ENCODE measurements around the gene SIDT1.
A peak's percentile ranks its signal among the peaks of the same experiment; 100 is the strongest.
"Not testable (repeated sequence)": the region's sequence is repeated elsewhere in the genome, so short reads cannot be mapped to it uniquely, and the experiment has no call there.

The SIDT1 gene

GRCh38 chr3:113600418-113601182, 68.2 kb downstream of the SIDT1 start:
- DNase-seq = no peak

- no peak for DNase-seq
Observed at GRCh38 chr3:113601240-113601639, 68.9 kb downstream of the SIDT1 start.

GRCh38 chr3:113602256-113602655, 69.9 kb downstream of the SIDT1 start:
- no peak for DNase-seq

GRCh38 chr3:113602836-113603235, 70.5 kb downstream of the SIDT1 start:
- DNase-seq = no peak

- no peak for DNase-seq
Observed at GRCh38 chr3:113606539-113607218, 74.3 kb downstream of the SIDT1 start.

- no peak for DNase-seq
Observed at GRCh38 chr3:113607219-113607596, 74.9 kb downstream of the SIDT1 start.

GRCh38 chr3:113614402-113614801, 82.0 kb downstream of the SIDT1 start:
- no peak for DNase-seq

GRCh38 chr3:113615976-113616375, 83.6 kb downstream of the SIDT1 start:
- no peak for DNase-seq

GRCh38 chr3:113617726-113618125, 85.4 kb downstream of the SIDT1 start:
- DNase-seq = no peak

GRCh38 chr3:113620091-113620490, 87.7 kb downstream of the SIDT1 start:
- DNase-seq = no peak

- no peak for DNase-seq
Observed at GRCh38 chr3:113623324-113623723, 91.0 kb downstream of the SIDT1 start.

- no peak for DNase-seq
Observed at GRCh38 chr3:113623811-113624210, 91.5 kb downstream of the SIDT1 start.

GRCh38 chr3:113625834-113626233, 93.5 kb downstream of the SIDT1 start:
- no peak for DNase-seq

GRCh38 chr3:113626503-113627371, 94.4 kb downstream of the SIDT1 start:
- no peak for DNase-seq

GRCh38 chr3:113628316-113628715, 96.0 kb downstream of the SIDT1 start:
- no peak for DNase-seq

GRCh38 chr3:113628788-113629187, 96.4 kb downstream of the SIDT1 start:
- no peak for DNase-seq

GRCh38 chr3:113629584-113630421, 97.4 kb downstream of the SIDT1 start:
- peak; percentile 44 to 69 for DNase-seq

- DNase-seq = no peak
Observed at GRCh38 chr3:113630956-113631542, 98.7 kb downstream of the SIDT1 start.

GRCh38 chr3:113631573-113631972, 99.2 kb downstream of the SIDT1 start:
- no peak for DNase-seq

GRCh38 chr3:113634782-113635474, 102.6 kb downstream of the SIDT1 start:
- DNase-seq = no peak

GRCh38 chr3:113636034-113636433, 103.7 kb downstream of the SIDT1 start:
- DNase-seq = not testable (repeated sequence)

- DNase-seq = no peak
Observed at GRCh38 chr3:113637756-113638155, 105.4 kb downstream of the SIDT1 start.

Data from NCI-H187 (cell line).